ENCODE measurements around the gene TPSAB1.

TPSAB1 gene

DNA sequence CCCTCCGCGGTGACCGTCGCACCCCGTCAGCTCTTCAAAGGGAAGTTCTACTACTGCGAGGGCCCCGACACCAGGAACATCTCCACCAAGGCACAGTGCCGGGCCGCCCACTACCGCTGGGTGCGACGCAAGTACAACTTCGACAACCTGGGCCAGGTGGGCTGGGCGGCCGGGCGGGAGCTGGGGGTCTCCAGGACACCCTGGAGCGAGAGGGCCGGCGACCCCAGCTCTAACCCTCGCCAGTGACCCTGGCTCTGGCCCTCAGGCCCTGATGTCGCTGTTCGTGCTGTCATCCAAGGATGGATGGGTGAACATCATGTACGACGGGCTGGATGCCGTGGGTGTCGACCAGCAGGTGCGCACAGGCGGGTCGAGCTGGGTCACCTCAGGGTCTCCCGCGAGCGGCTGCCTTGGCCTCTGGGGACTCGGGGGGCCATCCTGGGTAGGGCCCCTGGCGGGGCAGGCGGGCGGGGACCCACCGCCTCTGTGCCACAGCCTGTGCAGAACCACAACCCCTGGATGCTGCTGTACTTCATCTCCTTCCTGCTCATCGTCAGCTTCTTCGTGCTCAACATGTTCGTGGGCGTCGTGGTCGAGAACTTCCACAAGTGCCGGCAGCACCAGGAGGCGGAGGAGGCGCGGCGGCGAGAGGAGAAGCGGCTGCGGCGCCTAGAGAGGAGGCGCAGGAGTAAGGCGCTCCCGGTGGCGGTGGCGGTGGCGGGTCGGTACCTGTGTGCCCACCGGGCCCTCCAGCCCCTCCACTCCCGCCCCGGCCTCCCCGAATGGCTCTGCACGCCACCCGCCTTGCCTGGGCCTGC is 28.8 kb upstream of the TPSAB1 start:
- DNase-seq = no peak

DNA sequence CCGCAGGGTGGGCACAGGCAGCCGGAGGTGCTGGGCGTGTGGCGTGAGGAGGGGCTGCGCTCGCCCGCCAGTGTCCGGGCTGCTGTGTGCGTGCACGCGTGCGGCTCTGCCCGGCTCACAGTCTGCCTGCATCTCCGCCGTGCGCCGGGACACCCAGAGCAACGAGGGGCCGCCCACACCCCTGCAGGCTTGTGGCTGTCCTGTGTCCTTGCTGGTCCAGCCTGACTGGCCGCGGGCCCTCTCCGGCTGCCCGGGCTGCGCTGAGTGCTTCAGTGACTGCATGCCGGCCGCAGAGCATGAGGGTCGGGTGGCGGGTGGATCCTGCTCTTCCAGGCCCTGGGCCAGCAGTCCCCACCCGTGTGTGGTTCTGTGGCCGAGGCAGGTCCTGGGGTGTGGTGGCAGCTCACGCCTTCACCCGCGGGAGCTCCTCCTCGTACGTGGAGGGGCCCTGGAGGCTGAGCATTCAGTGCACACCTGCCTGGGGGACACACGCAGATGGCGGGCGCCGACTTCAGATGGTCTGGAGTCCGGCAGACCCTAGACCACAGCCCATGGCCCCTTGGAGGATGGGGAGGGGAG is 27.8 kb upstream of the TPSAB1 start:
- DNase-seq = no peak

DNA sequence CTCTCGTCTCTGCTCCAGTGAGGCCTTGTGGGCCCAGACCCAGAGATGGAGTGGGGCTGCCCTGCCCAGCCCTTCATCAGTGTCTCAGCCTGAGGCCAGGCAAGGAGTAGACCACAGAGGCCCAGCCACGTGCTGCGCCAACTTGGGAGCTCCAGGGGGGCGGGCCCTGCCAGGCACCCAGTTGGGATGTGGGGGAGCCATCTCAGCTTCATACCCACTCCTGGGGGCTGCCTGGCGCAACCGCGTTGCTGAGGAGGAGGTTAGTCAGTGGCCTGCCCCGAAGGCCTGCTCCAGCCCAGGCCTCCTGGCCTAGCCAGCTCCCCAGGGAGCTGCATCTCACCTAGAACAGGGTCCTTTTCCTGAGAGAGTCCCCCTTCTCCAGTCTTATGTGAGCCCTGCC is 27.3 kb upstream of the TPSAB1 start:
- no peak for DNase-seq

DNA sequence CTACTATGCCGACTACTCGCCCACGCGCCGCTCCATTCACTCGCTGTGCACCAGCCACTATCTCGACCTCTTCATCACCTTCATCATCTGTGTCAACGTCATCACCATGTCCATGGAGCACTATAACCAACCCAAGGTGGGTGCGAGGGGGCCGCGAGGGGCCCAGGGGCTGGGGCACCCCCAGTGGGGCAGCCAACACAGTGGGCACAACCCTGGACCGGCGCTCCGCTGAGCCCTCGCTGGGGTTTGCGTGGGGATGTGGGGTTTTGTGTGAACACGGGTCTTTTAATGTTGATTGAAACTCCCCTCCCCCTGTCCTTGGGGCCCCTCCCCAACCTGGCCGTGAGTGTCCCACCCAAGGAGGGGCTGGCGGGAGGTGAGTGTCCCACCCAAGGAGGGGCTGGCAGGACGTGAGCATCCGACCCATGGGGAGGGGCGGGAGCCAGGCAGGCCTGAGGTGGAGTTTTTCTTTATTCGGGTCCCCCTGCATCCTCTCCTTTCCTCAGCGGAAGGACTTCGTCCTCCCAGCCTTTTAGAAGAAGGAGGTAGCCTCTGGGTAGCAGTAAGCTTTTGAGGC is 26.6 kb upstream of the TPSAB1 start:
- DNase-seq = no peak

DNA sequence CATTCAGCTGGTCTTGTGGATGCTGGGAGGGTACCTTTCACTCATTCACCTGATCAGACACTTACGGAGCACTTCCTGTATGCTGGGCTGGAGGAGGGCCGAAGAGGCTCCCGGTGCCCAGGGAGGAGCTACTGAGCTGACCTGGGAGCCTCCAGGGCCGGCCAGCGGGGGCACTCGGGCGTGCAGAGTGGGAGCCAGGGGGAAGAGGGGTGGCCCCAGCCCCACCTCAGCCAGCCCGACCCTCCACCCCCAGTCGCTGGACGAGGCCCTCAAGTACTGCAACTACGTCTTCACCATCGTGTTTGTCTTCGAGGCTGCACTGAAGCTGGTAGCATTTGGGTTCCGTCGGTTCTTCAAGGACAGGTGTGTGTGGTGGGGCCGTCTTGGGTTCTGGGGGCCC is 25.8 kb upstream of the TPSAB1 start:
- no peak for DNase-seq

DNA sequence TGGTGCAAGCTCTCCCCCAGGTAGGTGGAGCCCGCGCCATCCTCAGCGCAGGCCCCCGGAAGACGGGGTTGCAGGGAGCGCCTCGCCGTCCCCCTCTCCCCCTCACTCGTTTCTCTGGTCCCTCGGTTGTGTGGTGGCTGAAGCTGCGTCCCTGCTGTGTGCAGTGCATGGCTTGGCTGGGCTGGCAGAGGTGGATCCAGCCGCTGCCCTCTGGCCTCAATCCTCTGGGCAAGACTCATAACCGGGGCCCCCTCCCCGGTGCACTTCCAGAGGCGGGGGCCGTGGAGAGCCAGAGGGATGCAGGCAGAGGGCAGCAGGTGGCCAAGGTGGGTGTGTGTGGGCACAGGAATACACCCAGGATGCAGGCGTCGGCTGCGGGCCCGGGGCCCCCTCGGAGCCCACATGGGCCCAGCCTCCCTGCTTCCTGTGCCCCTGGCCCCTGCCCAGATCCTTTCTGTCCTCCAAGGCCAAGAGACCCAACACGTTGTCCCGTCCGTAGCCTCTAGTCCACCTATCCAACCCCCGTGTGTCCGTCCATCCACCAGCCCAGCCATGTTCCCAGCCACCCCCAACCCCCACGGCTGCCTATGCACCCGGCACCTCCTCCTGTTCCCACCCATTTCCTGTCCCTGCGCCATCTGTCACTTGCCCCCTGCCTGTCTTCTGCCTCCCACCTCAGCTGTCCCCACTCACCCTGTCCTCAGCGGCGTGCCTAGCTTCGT is 24.8 kb upstream of the TPSAB1 start:
- DNase-seq = no peak

DNA sequence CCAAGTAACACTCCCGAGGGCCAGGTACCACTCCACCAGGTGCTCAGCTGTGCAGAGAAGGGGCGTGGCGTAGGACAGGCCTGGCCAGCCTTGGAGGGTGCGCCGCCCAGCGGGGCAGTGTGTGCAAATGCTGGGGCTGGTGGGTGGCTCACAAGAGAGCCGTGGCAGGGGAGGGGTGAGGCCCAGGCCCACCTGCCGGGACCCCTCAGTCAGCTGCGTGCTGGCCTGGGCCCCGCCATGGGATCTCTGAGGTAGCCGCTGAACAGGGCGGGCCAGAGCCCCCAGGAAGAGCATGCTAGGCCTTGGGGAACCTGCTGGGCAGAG is 24.2 kb upstream of the TPSAB1 start:
- no peak for DNase-seq

DNA sequence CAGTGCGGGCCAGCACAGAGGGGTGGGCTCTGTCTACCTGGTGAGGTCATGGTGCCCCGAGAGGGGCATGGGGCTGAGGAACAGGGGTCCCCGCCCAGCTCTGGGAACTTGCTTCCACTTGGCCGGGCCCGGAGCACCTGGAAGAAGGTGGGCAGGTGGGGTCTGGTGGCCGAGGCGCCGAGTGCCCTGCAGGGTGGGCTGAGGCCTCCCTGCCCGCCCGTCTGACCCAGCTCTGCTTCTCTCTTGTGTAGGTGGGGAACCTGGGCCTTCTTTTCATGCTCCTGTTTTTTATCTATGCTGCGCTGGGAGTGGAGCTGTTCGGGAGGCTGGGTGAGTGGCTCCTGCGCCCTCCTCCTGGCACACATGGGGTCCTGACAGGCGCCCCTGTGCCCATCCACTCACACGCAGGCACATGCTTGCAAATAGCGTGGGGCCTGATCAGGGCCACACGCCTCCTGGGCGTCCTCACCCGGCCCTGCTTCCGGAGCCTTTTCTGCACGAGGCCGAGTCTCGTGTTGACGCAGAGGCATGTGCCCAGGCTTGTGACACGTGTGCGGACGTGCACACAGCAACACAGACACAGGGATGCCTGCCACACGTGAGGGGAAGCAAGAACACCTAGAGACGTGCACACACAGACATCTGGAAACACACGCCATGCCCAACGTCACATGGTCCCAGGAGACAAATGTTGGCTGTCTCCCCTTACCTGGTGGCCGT is 23.7 kb upstream of the TPSAB1 start:
- no peak for DNase-seq

DNA sequence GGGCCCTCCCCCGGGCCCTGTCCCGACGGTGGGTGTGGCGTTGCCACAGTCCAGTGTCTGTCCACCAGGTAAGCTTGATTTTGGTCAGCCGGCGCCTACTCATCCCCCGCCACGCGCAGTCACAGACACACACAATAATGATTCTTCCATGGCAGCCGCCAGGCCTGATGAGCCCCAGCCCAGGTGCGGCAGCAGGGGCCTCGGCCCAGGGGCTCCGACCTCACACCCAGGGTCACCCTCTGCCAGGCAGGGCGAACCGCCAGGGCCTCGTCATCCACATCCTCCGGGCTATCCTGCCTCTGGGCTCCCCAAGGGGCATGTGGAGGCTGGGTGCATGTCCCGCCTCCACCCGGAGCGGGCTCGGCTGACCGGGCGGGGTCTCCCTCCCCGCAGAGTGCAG is 23.0 kb upstream of the TPSAB1 start:
- no peak for DNase-seq

DNA sequence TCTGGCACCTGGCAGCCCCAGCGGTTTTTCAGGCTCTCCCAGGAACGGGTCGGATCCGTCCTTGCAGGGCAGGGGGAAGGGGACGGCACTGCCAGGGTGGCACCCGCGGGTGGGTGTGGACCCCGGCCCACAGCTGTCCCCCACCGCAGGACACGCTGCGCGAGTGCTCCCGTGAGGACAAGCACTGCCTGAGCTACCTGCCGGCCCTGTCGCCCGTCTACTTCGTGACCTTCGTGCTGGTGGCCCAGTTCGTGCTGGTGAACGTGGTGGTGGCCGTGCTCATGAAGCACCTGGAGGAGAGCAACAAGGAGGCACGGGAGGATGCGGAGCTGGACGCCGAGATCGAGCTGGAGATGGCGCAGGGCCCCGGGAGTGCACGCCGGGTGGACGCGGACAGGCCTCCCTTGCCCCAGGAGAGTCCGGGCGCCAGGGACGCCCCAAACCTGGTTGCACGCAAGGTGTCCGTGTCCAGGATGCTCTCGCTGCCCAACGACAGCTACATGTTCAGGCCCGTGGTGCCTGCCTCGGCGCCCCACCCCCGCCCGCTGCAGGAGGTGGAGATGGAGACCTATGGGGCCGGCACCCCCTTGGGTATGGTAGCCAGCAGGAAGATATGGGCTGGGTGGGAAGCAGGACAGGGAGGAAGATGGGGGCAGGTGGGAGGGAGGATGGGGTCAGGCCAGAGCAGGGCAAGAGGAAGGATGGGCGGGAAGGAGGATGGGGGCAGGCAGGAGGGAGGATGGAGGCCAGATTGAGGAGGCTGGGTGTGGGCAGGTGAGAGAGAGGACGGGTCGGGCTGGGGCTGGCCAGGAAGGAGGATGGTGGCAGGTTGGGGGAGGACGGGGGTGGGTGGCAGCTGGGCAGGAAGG is 22.2 kb upstream of the TPSAB1 start:
- no peak for DNase-seq

DNA sequence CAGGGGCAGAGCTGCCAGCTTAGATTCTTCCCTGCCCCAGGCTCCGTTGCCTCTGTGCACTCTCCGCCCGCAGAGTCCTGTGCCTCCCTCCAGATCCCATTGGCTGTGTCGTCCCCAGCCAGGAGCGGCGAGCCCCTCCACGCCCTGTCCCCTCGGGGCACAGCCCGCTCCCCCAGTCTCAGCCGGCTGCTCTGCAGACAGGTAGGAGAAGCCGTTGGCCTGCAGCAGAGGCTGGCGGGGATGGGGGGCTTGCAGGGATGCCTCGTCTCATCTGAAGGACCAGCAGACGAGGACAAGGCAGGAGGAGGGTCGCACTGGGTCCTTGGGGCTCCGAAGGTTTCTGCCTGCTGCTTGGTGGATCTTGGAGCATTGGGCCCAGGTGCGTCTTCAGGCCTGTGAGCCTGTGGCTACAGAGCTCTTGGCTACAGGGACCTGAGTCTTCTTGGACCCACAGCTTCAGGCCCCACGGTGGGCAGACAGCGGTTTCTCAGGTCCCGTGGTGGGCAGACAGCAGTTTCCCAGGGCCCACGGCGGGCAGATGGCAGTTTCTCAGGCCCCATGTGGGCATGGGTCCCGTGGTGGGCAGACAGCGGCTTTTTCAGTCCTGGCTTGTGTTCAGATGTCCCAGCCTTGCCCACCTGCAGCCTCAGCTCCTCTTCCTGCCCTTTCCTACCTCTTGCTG is 21.4 kb upstream of the TPSAB1 start:
- no peak for DNase-seq

DNA sequence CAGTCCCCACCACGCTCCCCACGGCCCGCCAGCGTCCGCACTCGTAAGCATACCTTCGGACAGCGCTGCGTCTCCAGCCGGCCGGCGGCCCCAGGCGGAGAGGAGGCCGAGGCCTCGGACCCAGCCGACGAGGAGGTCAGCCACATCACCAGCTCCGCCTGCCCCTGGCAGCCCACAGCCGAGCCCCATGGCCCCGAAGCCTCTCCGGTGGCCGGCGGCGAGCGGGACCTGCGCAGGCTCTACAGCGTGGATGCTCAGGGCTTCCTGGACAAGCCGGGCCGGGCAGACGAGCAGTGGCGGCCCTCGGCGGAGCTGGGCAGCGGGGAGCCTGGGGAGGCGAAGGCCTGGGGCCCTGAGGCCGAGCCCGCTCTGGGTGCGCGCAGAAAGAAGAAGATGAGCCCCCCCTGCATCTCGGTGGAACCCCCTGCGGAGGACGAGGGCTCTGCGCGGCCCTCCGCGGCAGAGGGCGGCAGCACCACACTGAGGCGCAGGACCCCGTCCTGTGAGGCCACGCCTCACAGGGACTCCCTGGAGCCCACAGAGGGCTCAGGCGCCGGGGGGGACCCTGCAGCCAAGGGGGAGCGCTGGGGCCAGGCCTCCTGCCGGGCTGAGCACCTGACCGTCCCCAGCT is 20.3 kb upstream of the TPSAB1 start:
- no peak for DNase-seq

DNA sequence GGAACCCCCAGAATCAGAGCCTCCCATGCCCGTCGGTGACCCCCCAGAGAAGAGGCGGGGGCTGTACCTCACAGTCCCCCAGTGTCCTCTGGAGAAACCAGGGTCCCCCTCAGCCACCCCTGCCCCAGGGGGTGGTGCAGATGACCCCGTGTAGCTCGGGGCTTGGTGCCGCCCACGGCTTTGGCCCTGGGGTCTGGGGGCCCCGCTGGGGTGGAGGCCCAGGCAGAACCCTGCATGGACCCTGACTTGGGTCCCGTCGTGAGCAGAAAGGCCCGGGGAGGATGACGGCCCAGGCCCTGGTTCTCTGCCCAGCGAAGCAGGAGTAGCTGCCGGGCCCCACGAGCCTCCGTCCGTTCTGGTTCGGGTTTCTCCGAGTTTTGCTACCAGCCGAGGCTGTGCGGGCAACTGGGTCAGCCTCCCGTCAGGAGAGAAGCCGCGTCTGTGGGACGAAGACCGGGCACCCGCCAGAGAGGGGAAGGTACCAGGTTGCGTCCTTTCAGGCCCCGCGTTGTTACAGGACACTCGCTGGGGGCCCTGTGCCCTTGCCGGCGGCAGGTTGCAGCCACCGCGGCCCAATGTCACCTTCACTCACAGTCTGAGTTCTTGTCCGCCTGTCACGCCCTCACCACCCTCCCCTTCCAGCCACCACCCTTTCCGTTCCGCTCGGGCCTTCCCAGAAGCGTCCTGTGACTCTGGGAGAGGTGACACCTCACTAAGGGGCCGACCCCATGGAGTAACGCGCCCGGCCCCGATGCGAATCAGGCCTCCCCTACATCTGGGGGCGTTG is 19.5 kb upstream of the TPSAB1 start:
- DNase-seq = no peak

DNA sequence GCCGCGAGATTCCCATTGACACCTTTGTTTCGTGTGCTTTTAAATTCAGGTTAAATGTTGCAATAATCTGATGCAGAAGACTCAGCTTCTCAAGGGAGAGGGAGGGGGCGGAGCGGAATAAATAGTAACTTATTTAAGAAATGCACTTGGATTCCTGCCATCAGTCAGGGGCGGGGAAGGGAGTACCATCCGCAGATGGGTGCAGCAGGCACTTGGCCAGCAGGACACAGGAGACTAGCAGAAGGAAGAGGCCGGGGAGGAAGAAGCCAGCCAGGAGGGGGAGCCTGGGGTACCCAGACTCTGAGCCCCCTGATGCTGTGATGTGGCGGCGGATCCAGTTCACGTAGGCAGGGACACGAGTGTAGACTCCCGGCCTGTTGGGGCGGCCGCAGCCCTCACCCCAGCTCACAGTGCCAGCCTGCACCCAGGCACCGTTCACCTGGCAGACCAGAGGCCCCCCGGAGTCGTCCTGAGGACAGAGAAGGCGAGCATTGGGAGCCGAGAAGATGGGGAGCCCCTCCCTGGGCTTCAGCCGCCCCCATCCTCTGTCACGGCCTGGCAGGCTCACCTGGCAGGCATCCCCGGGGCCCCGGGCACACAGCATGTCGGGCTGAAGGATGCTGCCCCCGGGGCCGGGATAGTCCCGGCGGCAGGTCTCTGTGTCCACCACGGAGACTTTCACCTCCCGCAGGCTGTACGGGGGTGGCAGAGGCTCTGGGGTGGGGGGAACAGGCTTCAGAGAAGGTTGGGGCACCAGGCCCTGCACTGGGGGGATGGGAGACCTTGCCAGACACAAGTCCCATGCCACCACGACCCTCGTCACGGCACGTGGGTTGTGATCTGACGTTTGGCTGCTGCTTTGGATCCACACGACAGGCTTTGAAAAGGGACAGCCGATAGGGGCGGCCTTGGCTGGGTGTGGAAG is 18.6 kb upstream of the TPSAB1 start:
- no peak for DNase-seq

DNA sequence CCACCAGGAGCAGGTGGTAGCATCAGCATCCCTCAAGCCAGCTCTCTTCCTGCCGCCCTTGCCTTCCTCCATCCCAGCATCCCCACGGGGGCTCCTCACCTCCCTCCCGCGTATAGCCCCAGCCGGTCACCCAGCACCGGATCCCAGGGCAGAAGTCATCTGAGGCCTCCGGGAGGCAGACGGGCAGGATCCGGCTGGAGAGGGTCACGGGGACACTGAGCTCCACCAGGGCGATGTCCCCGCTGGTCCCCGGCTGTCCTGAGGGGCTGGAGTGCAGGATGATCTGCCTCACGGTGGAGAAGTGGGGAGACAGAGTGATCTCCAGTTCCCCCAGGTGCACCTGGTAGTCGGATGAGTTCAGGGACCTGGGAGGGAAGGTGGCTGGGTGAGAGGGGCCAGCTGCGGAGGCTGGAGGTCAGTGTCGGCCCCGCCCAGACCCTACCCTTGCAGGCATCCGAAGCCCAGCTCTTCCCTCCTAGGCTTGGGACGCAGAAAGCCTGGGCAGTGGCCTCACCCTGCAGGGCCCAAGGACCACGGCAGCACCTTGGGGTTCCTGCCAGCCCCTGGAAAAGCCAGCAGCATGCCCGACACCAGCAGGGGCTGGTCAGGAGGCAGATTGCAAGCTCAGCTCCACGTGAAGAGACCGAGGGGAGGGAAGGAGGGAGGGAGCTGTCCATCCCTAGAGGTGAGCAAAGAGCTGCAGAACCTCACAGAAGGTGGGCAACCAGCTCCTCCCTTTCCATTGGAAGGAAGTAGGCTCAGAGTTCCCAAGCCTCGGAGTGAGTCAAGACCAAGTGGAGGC is 17.8 kb upstream of the TPSAB1 start:
- no peak for DNase-seq

DNA sequence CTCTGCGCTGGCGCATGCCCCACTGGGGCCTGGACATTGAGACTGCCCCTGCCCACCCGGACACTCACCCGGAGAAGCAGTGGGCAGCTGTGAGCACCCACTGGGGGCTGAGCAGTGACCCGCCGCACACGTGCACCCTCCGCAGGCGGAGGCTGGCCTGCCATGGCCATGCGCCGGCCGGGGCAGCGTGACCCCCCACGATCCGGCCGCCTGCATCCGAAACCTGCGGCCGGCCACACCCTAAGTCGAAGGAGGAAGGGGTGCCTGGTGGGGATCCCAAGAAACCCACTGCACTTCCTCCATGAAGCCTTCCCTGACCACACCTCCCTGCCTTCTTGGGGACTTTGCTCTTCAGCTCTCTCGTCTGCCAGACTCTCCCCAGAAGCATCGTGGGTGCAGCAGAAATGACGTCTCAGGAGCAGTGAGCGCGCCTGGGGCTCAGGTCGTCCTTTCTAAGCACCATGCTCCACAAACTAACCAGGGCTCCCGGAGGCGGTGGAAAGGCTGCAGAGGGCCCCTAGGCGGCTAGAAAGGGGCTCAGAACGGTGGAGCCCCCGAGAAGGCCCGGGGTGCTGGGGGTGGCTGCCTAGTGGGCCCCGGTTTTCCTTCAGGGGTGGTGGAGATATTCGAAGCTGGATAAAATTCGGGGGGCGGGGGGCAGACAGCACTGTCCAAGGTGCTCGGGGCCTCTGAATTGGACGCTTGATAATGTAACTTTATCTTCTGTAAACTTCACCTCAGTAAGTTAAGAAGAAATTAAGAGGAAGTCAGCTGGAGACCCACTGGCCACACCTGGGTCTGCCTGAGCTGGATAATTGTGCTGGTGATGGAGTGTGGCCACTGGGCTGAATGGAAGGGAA is 16.9 kb upstream of the TPSAB1 start:
- no peak for DNase-seq

DNA sequence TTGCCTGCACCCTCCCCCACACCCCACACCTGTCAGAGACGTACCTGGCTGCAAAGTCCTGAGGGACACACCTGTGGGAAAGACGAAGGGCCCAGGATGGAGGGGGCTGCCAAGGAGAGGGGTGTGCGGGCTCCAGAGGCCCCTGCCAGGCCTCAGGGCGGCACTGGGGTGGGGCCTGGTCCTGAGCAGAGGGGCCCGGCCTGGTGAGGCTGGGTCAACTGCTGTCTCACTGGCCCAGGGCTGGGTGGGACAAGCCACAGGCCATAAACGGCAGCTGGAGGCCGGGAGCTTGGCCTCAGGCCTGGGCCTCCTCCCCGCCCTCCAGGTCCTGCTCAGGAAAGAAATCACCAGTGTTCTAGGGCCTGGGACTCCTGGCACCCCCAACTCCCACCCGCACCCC is 15.9 kb upstream of the TPSAB1 start:
- DNase-seq = no peak

Measured in stimulated activated naive CD4-positive, alpha-beta T cell (primary cell).